ENCODE measurements around the gene GBE1.

Gene GBE1

DNA sequence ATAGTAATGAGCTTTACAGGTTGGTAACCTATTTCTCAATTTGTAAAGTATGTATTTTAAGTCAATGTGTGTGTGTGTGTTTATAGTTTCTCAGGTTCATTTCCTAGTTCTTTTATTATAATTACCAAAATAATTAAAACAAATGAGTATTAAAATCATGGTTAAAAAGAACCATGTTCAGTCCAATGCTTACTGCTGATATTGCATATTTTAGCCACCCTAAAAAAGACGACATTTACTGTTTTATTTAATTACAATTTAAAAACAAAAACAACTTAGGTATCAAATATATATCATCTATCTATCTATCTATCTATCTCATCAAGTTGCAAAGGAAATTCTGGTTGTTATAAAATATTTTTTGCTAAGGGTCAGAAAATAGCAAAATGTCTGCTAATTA, 203.3 kb downstream of the GBE1 start:
- Histone ChIP-seq H3K36me3 (no peaks in the 10 kb centered on the region), H3K4me3 (ENCODE audit: low read depth, low read length) (no peak overlapping the region), H3K27ac (no peak overlapping the region), H3K9me3 (ENCODE audit: severe bottlenecking) (no peaks in the 10 kb centered on the region), H3K27me3 (ENCODE audit: insufficient read depth, low read depth, severe bottlenecking) (no peaks in the 10 kb centered on the region)
- no peak for TF ChIP-seq CTCF (IDR thresholded peaks at IDR 0.05; ENCODE audit: low read depth, low read length)
- no peak for DNase-seq

- TF ChIP-seq CTCF (IDR thresholded peaks at IDR 0.05; ENCODE audit: low read depth, low read length): no peak
- Histone ChIP-seq H3K27ac (no peak overlapping the region), H3K9me3 (ENCODE audit: severe bottlenecking) (no peaks in the 10 kb centered on the region), H3K4me3 (ENCODE audit: low read depth, low read length) (no peak overlapping the region), H3K27me3 (ENCODE audit: insufficient read depth, low read depth, severe bottlenecking) (no peaks in the 10 kb centered on the region), H3K36me3 (no peaks in the 10 kb centered on the region)
- no peak for DNase-seq
Measured at GRCh38 chr3:81554801-81555200, 206.6 kb downstream of the GBE1 start.

- Histone ChIP-seq H3K27me3 (ENCODE audit: insufficient read depth, low read depth, severe bottlenecking) (no peaks in the 10 kb centered on the region), H3K4me3 (ENCODE audit: low read depth, low read length) (no peak overlapping the region), H3K36me3 (no peaks in the 10 kb centered on the region), H3K9me3 (ENCODE audit: severe bottlenecking) (no peaks in the 10 kb centered on the region), H3K27ac (no peak overlapping the region)
- no peak for TF ChIP-seq CTCF (IDR thresholded peaks at IDR 0.05; ENCODE audit: low read depth, low read length)
- no peak for DNase-seq
Measured at GRCh38 chr3:81554388-81554787, 207.1 kb downstream of the GBE1 start.

DNA sequence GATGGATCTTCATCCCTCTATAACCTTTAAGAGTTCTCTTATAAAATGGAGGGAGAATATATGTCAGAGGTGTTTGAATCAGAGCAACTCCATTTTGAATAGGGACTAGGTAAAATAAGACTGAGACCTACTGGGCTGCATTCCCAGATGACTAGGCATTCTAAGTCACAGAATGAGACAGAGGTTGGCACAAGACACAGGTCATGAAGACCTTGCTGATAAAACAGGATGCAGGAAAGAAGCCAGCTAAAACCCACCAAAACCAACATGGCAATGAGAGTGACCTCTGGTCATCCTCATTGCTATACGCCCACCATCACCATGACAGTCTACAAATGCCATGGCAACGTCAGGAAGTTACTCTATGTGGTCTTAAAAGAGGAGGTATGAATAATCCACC, 211.0 kb downstream of the GBE1 start:
- no peak overlapping the region for H3K4me3 ChIP-seq (ENCODE audit: low read depth, low read length)
- no peak for DNase-seq
- H3K27me3 ChIP-seq (ENCODE audit: insufficient read depth, low read depth, severe bottlenecking): no peaks in the 10 kb centered on the region
- TF ChIP-seq CTCF (IDR thresholded peaks at IDR 0.05; ENCODE audit: low read depth, low read length): no peak
- H3K9me3 ChIP-seq (ENCODE audit: severe bottlenecking): peaks cover 5% of the 10 kb centered on the region
- no peak overlapping the region for H3K27ac ChIP-seq
- H3K36me3 ChIP-seq: no peaks in the 10 kb centered on the region

DNA sequence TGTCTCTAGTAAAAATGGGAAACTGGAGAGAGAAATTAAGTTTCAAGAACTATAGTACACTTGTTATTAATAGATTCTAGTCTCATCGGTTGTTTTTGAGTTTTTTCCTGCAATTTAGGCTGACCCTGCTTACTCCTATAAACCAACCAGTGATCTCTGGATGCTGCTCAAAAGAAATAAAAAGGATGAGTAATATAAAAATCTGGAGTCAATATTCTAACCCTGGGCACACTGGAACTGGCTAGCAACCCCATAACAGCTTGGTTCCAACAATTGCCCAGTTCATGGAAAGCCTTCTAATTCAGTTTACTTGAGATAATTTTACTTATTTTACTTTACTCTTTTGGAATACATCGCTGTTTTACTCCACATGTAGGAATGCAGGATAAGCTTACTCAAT, 211.6 kb downstream of the GBE1 start:
- peaks cover 5% of the 10 kb centered on the region for H3K9me3 ChIP-seq (ENCODE audit: severe bottlenecking)
- H3K27me3 ChIP-seq (ENCODE audit: insufficient read depth, low read depth, severe bottlenecking): no peaks in the 10 kb centered on the region
- no peak for DNase-seq
- TF ChIP-seq CTCF (IDR thresholded peaks at IDR 0.05; ENCODE audit: low read depth, low read length): no peak
- no peak overlapping the region for H3K27ac ChIP-seq
- no peaks in the 10 kb centered on the region for H3K36me3 ChIP-seq
- no peak overlapping the region for H3K4me3 ChIP-seq (ENCODE audit: low read depth, low read length)

GRCh38 chr3:81549388-81549787, 212.1 kb downstream of the GBE1 start:
- no peak for TF ChIP-seq CTCF (IDR thresholded peaks at IDR 0.05; ENCODE audit: low read depth, low read length)

More at GRCh38 chr3:81549388-81549787, 212.1 kb downstream of the GBE1 start:
- H3K27ac ChIP-seq: no peak overlapping the region
- DNase-seq: no peak
- H3K4me3 ChIP-seq (ENCODE audit: low read depth, low read length): no peak overlapping the region
- H3K27me3 ChIP-seq (ENCODE audit: insufficient read depth, low read depth, severe bottlenecking): no peaks in the 10 kb centered on the region
- H3K9me3 ChIP-seq (ENCODE audit: severe bottlenecking): peaks cover 5% of the 10 kb centered on the region
- H3K36me3 ChIP-seq: no peaks in the 10 kb centered on the region

Data from WERI-Rb-1 (cell line).